ENCODE data around the gene XRCC6. TPM values are rescaled to one million over a fixed set of nuclear protein-coding genes. Genes with fewer than 3 reads are reported as not detected.

XRCC6 gene
- total and polyA plus RNA-seq, 9 of the 15 experiments (the other 6 are each of a cell fraction or from before 2014, with no cell fraction given), result 151 to 440 (median 318) TPM

DNA sequence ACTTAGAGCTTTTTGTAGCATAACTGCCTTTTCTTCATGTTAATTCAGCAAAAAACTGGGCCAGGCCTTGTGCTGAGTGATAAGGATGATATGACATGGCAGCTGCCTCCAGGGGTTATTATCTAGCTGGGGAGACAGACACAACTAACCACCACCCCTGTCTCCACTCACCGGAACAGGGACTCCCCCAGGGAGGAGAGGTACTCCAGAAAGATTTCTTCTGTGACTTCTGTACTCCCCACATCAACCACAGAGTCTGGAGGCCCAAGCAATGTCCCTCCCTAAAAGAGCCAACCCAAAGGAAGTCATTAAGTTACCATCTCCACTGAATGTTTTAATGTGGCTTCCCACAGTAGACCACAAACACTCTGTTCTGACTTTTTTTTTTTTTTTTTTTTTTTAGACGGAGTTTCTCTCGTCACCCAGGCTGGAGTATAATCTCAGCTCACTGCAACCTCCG lies 17.2 kb upstream of the XRCC6 start (continued):
- TF ChIP-seq, protein P1, sequence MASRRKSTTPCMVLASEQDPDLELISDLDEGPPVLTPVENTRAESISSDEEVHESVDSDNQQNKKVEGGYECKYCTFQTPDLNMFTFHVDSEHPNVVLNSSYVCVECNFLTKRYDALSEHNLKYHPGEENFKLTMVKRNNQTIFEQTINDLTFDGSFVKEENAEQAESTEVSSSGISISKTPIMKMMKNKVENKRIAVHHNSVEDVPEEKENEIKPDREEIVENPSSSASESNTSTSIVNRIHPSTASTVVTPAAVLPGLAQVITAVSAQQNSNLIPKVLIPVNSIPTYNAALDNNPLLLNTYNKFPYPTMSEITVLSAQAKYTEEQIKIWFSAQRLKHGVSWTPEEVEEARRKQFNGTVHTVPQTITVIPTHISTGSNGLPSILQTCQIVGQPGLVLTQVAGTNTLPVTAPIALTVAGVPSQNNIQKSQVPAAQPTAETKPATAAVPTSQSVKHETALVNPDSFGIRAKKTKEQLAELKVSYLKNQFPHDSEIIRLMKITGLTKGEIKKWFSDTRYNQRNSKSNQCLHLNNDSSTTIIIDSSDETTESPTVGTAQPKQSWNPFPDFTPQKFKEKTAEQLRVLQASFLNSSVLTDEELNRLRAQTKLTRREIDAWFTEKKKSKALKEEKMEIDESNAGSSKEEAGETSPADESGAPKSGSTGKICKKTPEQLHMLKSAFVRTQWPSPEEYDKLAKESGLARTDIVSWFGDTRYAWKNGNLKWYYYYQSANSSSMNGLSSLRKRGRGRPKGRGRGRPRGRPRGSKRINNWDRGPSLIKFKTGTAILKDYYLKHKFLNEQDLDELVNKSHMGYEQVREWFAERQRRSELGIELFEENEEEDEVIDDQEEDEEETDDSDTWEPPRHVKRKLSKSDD (conservative IDR thresholded peaks at IDR 0.05; ENCODE audit: low read length), result no peak
- TF ChIP-seq NR0B1 (IDR thresholded peaks at IDR 0.05; ENCODE audit: partially characterized antibody) (no peak), RBFOX2 (IDR thresholded peaks at IDR 0.05; ENCODE audit: low read depth, low read length) (no peak), MXI1 (IDR thresholded peaks at IDR 0.05; ENCODE audit: low read depth, low read length) (no peak), DMBX1 (CRISPR knock-in tag; IDR thresholded peaks at IDR 0.05; ENCODE audit: borderline replicate concordance) (no peak), SP1 (CRISPR knock-in tag; IDR thresholded peaks at IDR 0.05) (no peak; the same call in 1 of the 2 replicates), ZNF146 (CRISPR knock-in tag; IDR thresholded peaks at IDR 0.05; ENCODE audit: unreplicated experiment) (no peak), ZNF75A (CRISPR knock-in tag; IDR thresholded peaks at IDR 0.05) (no peak), PRDM10 (IDR thresholded peaks at IDR 0.05; ENCODE audit: partially characterized antibody) (peak; percentile 80), POLR2AphosphoS5 (IDR thresholded peaks at IDR 0.05; ENCODE audit: control insufficient read depth, insufficient read depth, low read depth, low read length) (peak; percentile 76; the same call in 1 of the 2 replicates), FOXK1 (CRISPR knock-in tag; IDR thresholded peaks at IDR 0.05; ENCODE audit: borderline replicate concordance) (no peak), NONO (IDR thresholded peaks at IDR 0.05; ENCODE audit: low read depth in 2 of 2, low read length in 1 of 2) (no peak), ZNF175 (CRISPR knock-in tag; IDR thresholded peaks at IDR 0.05; ENCODE audit: low read depth) (0 out of 2 replicates have a peak, but pooled peaks have one; percentile 43), ZNF280B (CRISPR knock-in tag; IDR thresholded peaks at IDR 0.05) (no peak), SNRNP70 (optimal IDR thresholded peaks at IDR 0.05; ENCODE audit: low read depth, low read length) (no peak)
- TF ChIP-seq, protein P2, sequence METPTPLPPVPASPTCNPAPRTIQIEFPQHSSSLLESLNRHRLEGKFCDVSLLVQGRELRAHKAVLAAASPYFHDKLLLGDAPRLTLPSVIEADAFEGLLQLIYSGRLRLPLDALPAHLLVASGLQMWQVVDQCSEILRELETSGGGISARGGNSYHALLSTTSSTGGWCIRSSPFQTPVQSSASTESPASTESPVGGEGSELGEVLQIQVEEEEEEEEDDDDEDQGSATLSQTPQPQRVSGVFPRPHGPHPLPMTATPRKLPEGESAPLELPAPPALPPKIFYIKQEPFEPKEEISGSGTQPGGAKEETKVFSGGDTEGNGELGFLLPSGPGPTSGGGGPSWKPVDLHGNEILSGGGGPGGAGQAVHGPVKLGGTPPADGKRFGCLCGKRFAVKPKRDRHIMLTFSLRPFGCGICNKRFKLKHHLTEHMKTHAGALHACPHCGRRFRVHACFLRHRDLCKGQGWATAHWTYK (CRISPR knock-in tag; IDR thresholded peaks at IDR 0.05), result no peak

Data from K562 (cell line).